ENCODE measurements around the gene GMEB2. TPM values are rescaled to one million over a fixed set of nuclear protein-coding genes. Genes with fewer than 3 reads are reported as not detected.
"Not testable (repeated sequence)": the region's sequence is repeated elsewhere in the genome, so short reads cannot be mapped to it uniquely, and the experiment has no call there.

GMEB2 gene
- total RNA-seq, 2 donors from 2014 or later = 11.5 to 12.3 TPM

DNA sequence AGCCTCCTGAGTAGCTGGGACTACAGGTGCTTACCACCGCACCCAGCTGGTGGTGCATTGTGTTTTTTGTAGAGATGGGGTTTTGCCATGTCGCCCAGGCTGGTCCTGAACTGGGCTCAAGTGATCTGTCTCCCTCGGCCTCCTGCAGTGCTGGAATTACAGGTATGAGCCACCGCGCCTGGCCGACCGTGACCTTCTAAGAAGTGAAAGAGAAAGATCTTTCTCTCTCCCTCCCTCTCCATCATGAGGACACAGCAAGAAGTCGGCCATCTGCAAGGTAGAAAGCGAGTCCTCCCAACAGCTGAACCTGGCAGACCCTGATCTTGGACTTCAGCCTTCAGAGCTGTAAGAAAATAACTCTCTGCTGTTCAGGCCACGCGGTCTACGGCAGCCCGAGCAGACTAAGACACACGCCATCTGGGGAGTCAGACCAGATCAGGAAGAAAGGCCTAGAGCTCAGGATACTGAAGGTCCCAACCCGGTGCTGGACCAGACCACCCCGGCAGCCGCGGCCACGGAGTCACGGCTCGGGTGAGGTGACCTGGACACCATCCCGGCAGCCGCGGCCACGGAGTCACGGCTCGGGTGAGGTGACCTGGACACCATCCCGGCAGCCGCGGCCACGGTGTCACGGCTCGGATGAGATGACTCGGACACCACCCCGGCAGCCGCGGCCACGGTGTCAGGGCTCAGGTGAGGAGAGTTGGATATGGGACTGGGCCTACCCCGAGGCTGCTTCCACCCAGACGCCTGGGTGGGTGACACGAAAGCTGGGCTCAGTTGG is 9.6 kb downstream of the GMEB2 start:
- Mint-ChIP-seq H3K4me1 (peaks cover 6% of the 10 kb centered on the region), H3K27me3 (ENCODE audit: insufficient read depth) (no peaks in the 10 kb centered on the region), H3K4me3 (no peak overlapping the region), H3K27ac (no peak overlapping the region), H3K36me3 (ENCODE audit: low read depth) (peaks cover 62% of the 10 kb centered on the region), H3K9me3 (peaks cover 24% of the 10 kb centered on the region)
- no peak for DNase-seq
- Histone ChIP-seq H3K36me3 (ENCODE audit: control insufficient read depth, insufficient read depth, low read length) (peaks cover 37% of the 10 kb centered on the region), H3K9me3 (ENCODE audit: control insufficient read depth, low read length) (peaks cover 14% of the 10 kb centered on the region), H3K4me1 (ENCODE audit: control insufficient read depth, insufficient read depth, low read length) (no peaks in the 10 kb centered on the region), H3K4me3 (ENCODE audit: low read length) (no peak overlapping the region), H3K9ac (ENCODE audit: extremely low read depth, low read length, poor library complexity, severe bottlenecking) (no peak overlapping the region), H3K27me3 (ENCODE audit: control insufficient read depth, insufficient read depth, low read length, poor library complexity, severe bottlenecking) (no peaks in the 10 kb centered on the region), H3K27ac (ENCODE audit: low read depth, low read length) (no peak overlapping the region)
- WGBS, 2 experiments (ENCODE audit: insufficient coverage in 1 of 2, insufficient read length in 1 of 2) = 95 to 96% methylated on average over 29 to 41 of the region's 41 CpGs
- TF ChIP-seq, protein P1, sequence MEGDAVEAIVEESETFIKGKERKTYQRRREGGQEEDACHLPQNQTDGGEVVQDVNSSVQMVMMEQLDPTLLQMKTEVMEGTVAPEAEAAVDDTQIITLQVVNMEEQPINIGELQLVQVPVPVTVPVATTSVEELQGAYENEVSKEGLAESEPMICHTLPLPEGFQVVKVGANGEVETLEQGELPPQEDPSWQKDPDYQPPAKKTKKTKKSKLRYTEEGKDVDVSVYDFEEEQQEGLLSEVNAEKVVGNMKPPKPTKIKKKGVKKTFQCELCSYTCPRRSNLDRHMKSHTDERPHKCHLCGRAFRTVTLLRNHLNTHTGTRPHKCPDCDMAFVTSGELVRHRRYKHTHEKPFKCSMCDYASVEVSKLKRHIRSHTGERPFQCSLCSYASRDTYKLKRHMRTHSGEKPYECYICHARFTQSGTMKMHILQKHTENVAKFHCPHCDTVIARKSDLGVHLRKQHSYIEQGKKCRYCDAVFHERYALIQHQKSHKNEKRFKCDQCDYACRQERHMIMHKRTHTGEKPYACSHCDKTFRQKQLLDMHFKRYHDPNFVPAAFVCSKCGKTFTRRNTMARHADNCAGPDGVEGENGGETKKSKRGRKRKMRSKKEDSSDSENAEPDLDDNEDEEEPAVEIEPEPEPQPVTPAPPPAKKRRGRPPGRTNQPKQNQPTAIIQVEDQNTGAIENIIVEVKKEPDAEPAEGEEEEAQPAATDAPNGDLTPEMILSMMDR (conservative IDR thresholded peaks at IDR 0.05) = no peak

DNA sequence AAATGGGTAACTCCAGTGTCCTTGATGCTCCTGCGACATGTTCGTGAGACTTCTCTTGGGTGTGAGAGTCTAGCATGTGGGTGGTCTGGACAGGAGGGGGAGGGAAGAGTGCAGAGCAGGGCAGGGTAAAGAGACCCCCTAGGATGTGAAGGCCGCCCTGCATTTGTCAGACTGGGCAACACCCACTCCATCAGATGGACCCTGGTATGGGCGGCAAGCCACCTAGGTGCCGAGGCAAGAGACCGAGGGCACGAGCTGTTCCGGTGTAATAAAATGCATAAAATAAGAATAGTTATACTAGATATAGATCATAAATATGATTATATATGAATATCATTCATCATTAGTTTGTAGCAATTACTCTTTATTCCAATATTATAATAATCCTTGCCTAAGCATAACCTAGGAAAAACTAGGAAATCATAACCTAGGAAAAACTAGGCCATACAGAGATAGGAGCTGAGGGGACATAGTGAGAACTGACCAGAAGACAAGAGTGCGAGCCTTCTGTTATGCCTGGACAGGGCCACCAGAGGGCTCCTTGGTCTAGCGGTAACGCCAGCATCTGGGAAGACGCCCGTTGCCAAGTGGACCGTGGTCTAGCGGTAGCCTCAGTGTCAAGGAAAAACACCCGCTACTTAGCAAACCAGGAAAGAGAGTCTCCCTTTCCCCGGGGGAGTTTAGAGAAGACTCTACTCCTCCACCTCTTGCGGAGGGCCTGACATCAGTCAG is 12.9 kb downstream of the GMEB2 start:
- not testable (repeated sequence) for H3K4me1 ChIP-seq (ENCODE audit: control insufficient read depth, insufficient read depth, low read length); H3K27me3 ChIP-seq (ENCODE audit: control insufficient read depth, insufficient read depth, low read length, poor library complexity, severe bottlenecking); H3K27me3 Mint-ChIP-seq (ENCODE audit: insufficient read depth); H3K4me3 Mint-ChIP-seq; H3K27ac Mint-ChIP-seq; DNase-seq; H3K27ac ChIP-seq (ENCODE audit: low read depth, low read length); H3K9ac ChIP-seq (ENCODE audit: extremely low read depth, low read length, poor library complexity, severe bottlenecking); H3K4me1 Mint-ChIP-seq; H3K4me3 ChIP-seq (ENCODE audit: low read length)
- TF ChIP-seq, protein P1 (conservative IDR thresholded peaks at IDR 0.05) = peak; percentile 58
- peaks cover 14% of the 10 kb centered on the region for H3K9me3 ChIP-seq (ENCODE audit: control insufficient read depth, low read length)
- peaks cover 37% of the 10 kb centered on the region for H3K36me3 ChIP-seq (ENCODE audit: control insufficient read depth, insufficient read depth, low read length)
- Mint-ChIP-seq H3K9me3 (peaks cover 24% of the 10 kb centered on the region), H3K36me3 (ENCODE audit: low read depth) (peaks cover 56% of the 10 kb centered on the region)
- WGBS, 2 experiments (ENCODE audit: insufficient coverage in 1 of 2, insufficient read length in 1 of 2) = 83 to 100% methylated on average over 1 to 10 of the region's 18 CpGs

DNA sequence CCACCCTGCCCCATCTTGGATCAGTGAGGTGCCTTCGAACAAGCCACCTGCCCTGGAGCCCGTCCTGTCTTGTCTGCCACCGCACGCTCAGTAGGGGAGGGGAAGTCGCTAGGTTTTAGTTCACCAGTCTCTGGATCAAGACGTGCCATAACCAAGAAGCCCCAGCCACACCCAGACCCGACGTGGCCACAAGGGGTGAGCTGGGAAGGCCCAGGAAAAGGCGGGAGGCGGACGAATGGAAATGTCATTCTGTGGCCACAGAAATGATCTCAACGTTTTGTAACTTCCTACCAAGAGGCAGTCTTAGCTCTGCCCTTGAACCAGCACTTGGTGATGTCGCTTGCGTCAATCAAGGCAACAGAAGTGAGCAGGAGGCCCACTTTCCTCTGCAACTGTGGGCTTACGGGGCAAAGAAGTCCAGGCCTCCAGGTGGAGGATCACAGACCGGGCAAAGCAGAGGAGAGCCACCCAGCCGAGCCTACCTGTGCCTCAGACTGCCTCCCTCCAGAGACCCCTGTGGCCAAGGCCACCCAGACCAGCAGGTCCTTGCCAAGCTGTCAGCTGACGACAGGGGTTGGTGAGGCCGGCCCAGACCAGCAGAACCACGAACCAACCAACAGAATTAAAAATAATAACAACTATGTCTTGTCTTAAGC is 14.5 kb downstream of the GMEB2 start:
- Mint-ChIP-seq H3K27ac (no peak overlapping the region), H3K4me1 (no peaks in the 10 kb centered on the region)
- TF ChIP-seq, protein P1 (conservative IDR thresholded peaks at IDR 0.05) = no peak

More for the DNA sequence above, 14.5 kb downstream of the GMEB2 start:
- H3K36me3 ChIP-seq (ENCODE audit: control insufficient read depth, insufficient read depth, low read length) = peaks cover 28% of the 10 kb centered on the region
- H3K27me3 Mint-ChIP-seq (ENCODE audit: insufficient read depth) = no peaks in the 10 kb centered on the region
- peaks cover 42% of the 10 kb centered on the region for H3K36me3 Mint-ChIP-seq (ENCODE audit: low read depth)
- no peak overlapping the region for H3K9ac ChIP-seq (ENCODE audit: extremely low read depth, low read length, poor library complexity, severe bottlenecking)
- no peak overlapping the region for H3K4me3 ChIP-seq (ENCODE audit: low read length)
- no peaks in the 10 kb centered on the region for H3K27me3 ChIP-seq (ENCODE audit: control insufficient read depth, insufficient read depth, low read length, poor library complexity, severe bottlenecking)
- H3K9me3 ChIP-seq (ENCODE audit: control insufficient read depth, low read length) = peaks cover 14% of the 10 kb centered on the region
- no peak overlapping the region for H3K4me3 Mint-ChIP-seq
- no peaks in the 10 kb centered on the region for H3K4me1 ChIP-seq (ENCODE audit: control insufficient read depth, insufficient read depth, low read length)
- H3K9me3 Mint-ChIP-seq = peaks cover 24% of the 10 kb centered on the region
- no peak overlapping the region for H3K27ac ChIP-seq (ENCODE audit: low read depth, low read length)
- DNase-seq = no peak
- 90 to 92% methylated on average over 17 to 20 of the region's 20 CpGs for WGBS, 2 experiments (ENCODE audit: insufficient coverage in 1 of 2, insufficient read length in 1 of 2)
